ENCODE data around the gene LCAT. TPM values are rescaled to one million over a fixed set of nuclear protein-coding genes. Genes with fewer than 3 reads are reported as not detected.
A peak's percentile ranks its signal among the peaks of the same experiment; 100 is the strongest.

LCAT gene
- total and polyA plus RNA-seq, 9 of the 15 experiments (the other 6 are each of a cell fraction or from before 2014, with no cell fraction given) = 0.46 to 21.0 (median 5.0) TPM

DNA sequence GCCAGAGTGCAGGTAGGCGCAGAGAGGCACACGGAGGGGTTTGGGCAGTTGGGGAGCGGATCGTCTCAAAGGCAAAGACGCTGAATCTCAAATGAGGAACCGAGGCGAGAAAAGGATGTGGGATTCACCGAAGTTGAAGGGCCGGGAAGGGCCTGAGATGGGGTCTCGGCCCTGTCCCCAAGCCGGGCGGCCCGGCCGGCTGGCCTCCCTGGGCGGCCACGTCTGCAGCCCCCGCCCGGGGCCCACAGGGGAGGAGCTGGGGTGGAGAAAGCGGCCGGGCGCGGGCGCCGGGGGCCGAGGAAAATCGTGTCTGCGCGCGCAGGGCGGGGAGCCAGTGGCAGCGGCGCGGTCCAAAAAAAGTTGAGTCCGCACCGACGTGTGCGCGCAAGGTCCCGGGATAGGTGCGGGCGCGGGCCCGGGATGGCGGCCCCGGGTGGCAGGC is 24.1 kb upstream of the LCAT start (continued):
- TF ChIP-seq, protein P1, sequence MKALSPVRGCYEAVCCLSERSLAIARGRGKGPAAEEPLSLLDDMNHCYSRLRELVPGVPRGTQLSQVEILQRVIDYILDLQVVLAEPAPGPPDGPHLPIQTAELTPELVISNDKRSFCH (CRISPR knock-in tag; IDR thresholded peaks at IDR 0.05) = no peak
- TF ChIP-seq, protein P1 (tag; IDR thresholded peaks at IDR 0.05) = no peak
- TF ChIP-seq, protein P2, sequence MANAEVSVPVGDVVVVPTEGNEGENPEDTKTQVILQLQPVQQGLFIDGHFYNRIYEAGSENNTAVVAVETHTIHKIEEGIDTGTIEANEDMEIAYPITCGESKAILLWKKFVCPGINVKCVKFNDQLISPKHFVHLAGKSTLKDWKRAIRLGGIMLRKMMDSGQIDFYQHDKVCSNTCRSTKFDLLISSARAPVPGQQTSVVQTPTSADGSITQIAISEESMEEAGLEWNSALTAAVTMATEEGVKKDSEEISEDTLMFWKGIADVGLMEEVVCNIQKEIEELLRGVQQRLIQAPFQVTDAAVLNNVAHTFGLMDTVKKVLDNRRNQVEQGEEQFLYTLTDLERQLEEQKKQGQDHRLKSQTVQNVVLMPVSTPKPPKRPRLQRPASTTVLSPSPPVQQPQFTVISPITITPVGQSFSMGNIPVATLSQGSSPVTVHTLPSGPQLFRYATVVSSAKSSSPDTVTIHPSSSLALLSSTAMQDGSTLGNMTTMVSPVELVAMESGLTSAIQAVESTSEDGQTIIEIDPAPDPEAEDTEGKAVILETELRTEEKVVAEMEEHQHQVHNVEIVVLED (CRISPR knock-in tag; IDR thresholded peaks at IDR 0.05) = no peak
- TF ChIP-seq CREBBP (IDR thresholded peaks at IDR 0.05; ENCODE audit: low read depth, low read length) (no peak), TCF3 (CRISPR knock-in tag; IDR thresholded peaks at IDR 0.05) (no peak), RHOXF2B (CRISPR knock-in tag; conservative IDR thresholded peaks at IDR 0.05) (no peak), ZNF184 (CRISPR knock-in tag; IDR thresholded peaks at IDR 0.05) (no peak), ZNF444 (CRISPR knock-in tag; IDR thresholded peaks at IDR 0.05) (no peak), ZBED1 (IDR thresholded peaks at IDR 0.05) (no peak), CBX5 (IDR thresholded peaks at IDR 0.05; ENCODE audit: borderline replicate concordance, low read depth) (no peak), ESRRB (CRISPR knock-in tag; IDR thresholded peaks at IDR 0.05; ENCODE audit: borderline replicate concordance) (no peak), ZKSCAN3 (CRISPR knock-in tag; IDR thresholded peaks at IDR 0.05) (no peak), SRSF1 (IDR thresholded peaks at IDR 0.05; ENCODE audit: low read depth, low read length) (no peak), KDM2B (CRISPR knock-in tag; IDR thresholded peaks at IDR 0.05) (0 out of 2 replicates have a peak, but pooled peaks have one; percentile 60), TOE1 (IDR thresholded peaks at IDR 0.05; ENCODE audit: borderline replicate concordance) (no peak), TOE1 (CRISPR knock-in tag; IDR thresholded peaks at IDR 0.05; ENCODE audit: borderline replicate concordance, low read depth) (no peak), NFE2L1 (tag; IDR thresholded peaks at IDR 0.05; ENCODE audit: borderline replicate concordance, low read depth) (no peak), BMI1 (IDR thresholded peaks at IDR 0.05; ENCODE audit: low read length) (no peak), ARNT (IDR thresholded peaks at IDR 0.05) (no peak), ZNF133 (CRISPR knock-in tag; IDR thresholded peaks at IDR 0.05) (no peak), SMARCA5 (IDR thresholded peaks at IDR 0.05) (no peak)
- TF ChIP-seq, protein P3, sequence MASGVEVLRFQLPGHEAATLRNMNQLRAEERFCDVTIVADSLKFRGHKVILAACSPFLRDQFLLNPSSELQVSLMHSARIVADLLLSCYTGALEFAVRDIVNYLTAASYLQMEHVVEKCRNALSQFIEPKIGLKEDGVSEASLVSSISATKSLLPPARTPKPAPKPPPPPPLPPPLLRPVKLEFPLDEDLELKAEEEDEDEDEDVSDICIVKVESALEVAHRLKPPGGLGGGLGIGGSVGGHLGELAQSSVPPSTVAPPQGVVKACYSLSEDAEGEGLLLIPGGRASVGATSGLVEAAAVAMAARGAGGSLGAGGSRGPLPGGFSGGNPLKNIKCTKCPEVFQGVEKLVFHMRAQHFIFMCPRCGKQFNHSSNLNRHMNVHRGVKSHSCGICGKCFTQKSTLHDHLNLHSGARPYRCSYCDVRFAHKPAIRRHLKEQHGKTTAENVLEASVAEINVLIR (CRISPR knock-in tag; IDR thresholded peaks at IDR 0.05) = no peak
- TF ChIP-seq, protein P4, sequence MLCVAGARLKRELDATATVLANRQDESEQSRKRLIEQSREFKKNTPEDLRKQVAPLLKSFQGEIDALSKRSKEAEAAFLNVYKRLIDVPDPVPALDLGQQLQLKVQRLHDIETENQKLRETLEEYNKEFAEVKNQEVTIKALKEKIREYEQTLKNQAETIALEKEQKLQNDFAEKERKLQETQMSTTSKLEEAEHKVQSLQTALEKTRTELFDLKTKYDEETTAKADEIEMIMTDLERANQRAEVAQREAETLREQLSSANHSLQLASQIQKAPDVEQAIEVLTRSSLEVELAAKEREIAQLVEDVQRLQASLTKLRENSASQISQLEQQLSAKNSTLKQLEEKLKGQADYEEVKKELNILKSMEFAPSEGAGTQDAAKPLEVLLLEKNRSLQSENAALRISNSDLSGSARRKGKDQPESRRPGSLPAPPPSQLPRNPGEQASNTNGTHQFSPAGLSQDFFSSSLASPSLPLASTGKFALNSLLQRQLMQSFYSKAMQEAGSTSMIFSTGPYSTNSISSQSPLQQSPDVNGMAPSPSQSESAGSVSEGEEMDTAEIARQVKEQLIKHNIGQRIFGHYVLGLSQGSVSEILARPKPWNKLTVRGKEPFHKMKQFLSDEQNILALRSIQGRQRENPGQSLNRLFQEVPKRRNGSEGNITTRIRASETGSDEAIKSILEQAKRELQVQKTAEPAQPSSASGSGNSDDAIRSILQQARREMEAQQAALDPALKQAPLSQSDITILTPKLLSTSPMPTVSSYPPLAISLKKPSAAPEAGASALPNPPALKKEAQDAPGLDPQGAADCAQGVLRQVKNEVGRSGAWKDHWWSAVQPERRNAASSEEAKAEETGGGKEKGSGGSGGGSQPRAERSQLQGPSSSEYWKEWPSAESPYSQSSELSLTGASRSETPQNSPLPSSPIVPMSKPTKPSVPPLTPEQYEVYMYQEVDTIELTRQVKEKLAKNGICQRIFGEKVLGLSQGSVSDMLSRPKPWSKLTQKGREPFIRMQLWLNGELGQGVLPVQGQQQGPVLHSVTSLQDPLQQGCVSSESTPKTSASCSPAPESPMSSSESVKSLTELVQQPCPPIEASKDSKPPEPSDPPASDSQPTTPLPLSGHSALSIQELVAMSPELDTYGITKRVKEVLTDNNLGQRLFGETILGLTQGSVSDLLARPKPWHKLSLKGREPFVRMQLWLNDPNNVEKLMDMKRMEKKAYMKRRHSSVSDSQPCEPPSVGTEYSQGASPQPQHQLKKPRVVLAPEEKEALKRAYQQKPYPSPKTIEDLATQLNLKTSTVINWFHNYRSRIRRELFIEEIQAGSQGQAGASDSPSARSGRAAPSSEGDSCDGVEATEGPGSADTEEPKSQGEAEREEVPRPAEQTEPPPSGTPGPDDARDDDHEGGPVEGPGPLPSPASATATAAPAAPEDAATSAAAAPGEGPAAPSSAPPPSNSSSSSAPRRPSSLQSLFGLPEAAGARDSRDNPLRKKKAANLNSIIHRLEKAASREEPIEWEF (CRISPR knock-in tag; IDR thresholded peaks at IDR 0.05) = no peak
